Measurements from ENCODE around the gene TGIF1.
"Not testable (repeated sequence)": the region's sequence is repeated elsewhere in the genome, so short reads cannot be mapped to it uniquely, and the experiment has no call there.

Gene TGIF1

GRCh38 chr18:3457261-3457724, 7.3 kb downstream of the TGIF1 start:
- DNase-seq, result no peak

GRCh38 chr18:3458378-3458777, 8.4 kb downstream of the TGIF1 start:
- no peak for DNase-seq

GRCh38 chr18:3458952-3459853, 9.2 kb downstream of the TGIF1 start:
- no peak for DNase-seq

GRCh38 chr18:3460823-3461398, 10.9 kb downstream of the TGIF1 start:
- DNase-seq, result no peak

- no peak for DNase-seq
Measured at GRCh38 chr18:3461704-3462103, 11.7 kb downstream of the TGIF1 start.

- no peak for DNase-seq
Measured at GRCh38 chr18:3463051-3463450, 13.1 kb downstream of the TGIF1 start.

- DNase-seq, result no peak
Measured at GRCh38 chr18:3466045-3466444, 16.1 kb downstream of the TGIF1 start.

GRCh38 chr18:3466872-3467271, 16.9 kb downstream of the TGIF1 start:
- no peak for DNase-seq

GRCh38 chr18:3468066-3468705, 18.2 kb downstream of the TGIF1 start:
- DNase-seq, result no peak

GRCh38 chr18:3468833-3469232, 18.9 kb downstream of the TGIF1 start:
- no peak for DNase-seq

- no peak for DNase-seq
Measured at GRCh38 chr18:3471141-3471648, 21.2 kb downstream of the TGIF1 start.

GRCh38 chr18:3472121-3472520, 22.1 kb downstream of the TGIF1 start:
- DNase-seq, result not testable (repeated sequence)

- no peak for DNase-seq
Measured at GRCh38 chr18:3472681-3473544, 22.9 kb downstream of the TGIF1 start.

GRCh38 chr18:3478262-3478978, 28.4 kb downstream of the TGIF1 start:
- no peak for DNase-seq

- no peak for DNase-seq
Measured at GRCh38 chr18:3479978-3480509, 30.1 kb downstream of the TGIF1 start.

GRCh38 chr18:3480827-3481573, 31.0 kb downstream of the TGIF1 start:
- DNase-seq, result no peak

- no peak for DNase-seq
Measured at GRCh38 chr18:3481696-3482210, 31.8 kb downstream of the TGIF1 start.

- DNase-seq, result no peak
Measured at GRCh38 chr18:3482258-3482657, 32.3 kb downstream of the TGIF1 start.

GRCh38 chr18:3485153-3486149, 35.5 kb downstream of the TGIF1 start:
- no peak for DNase-seq
